ENCODE results near the gene TRIO.

GRCh38 chr5:14127587-14127986, 15.6 kb upstream of the TRIO start:
- no peak for TF ChIP-seq SRF (IDR thresholded peaks at IDR 0.05; ENCODE audit: low read depth, low read length)
- no peak for TF ChIP-seq KDM5A (IDR thresholded peaks at IDR 0.05; ENCODE audit: low read length)
- TF ChIP-seq SIN3A (conservative IDR thresholded peaks at IDR 0.05 in 1 of 2, IDR thresholded peaks at IDR 0.05 in 1 of 2; ENCODE audit: low read depth in 1 of 2, low read length in 2 of 2), result no peak
- no peak for TF ChIP-seq CTCF (IDR thresholded peaks at IDR 0.05; ENCODE audit: control extremely low read depth in 1 of 3, insufficient read depth in 1 of 3, low read depth in 1 of 3, low read length in 3 of 3)
- no peak for TF ChIP-seq RNF2 (IDR thresholded peaks at IDR 0.05; ENCODE audit: borderline replicate concordance, low read depth, low read length, missing control alignments, poor library complexity, severe bottlenecking)
- TF ChIP-seq USF2 (IDR thresholded peaks at IDR 0.05; ENCODE audit: low read length), result no peak
- no peak for TF ChIP-seq ATF3 (IDR thresholded peaks at IDR 0.05; ENCODE audit: insufficient read depth, low read depth, low read length)
